ENCODE data around the gene TRMT10A.
"Not testable (repeated sequence)": the region's sequence is repeated elsewhere in the genome, so short reads cannot be mapped to it uniquely, and the experiment has no call there.

Gene TRMT10A

GRCh38 chr4:99540277-99540939 is 23.4 kb downstream of the TRMT10A start:
- no peak for DNase-seq

GRCh38 chr4:99537674-99538073 is 26.2 kb downstream of the TRMT10A start:
- DNase-seq, result no peak

GRCh38 chr4:99536848-99537247 is 27.0 kb downstream of the TRMT10A start:
- no peak for DNase-seq

GRCh38 chr4:99536271-99536670 is 27.6 kb downstream of the TRMT10A start:
- no peak for DNase-seq

GRCh38 chr4:99534699-99535098 is 29.1 kb downstream of the TRMT10A start:
- not testable (repeated sequence) for DNase-seq

- DNase-seq, result no peak
These were observed 33.9 kb downstream of the TRMT10A start for GRCh38 chr4:99529956-99530355.

- no peak for DNase-seq
These were observed 34.6 kb downstream of the TRMT10A start for GRCh38 chr4:99529228-99529627.

GRCh38 chr4:99518601-99519295 is 45.1 kb downstream of the TRMT10A start:
- DNase-seq, result no peak

- DNase-seq, result no peak
These were observed 53.1 kb downstream of the TRMT10A start, which contains the start of gene C4orf17 for GRCh38 chr4:99510721-99511120. C4orf17 (plus strand) TSS chr4:99511021; CDS start chr4:99513082, 2,061 bp downstream.

- DNase-seq, result no peak
These were observed 56.1 kb downstream of the TRMT10A start for GRCh38 chr4:99507762-99508161.

- DNase-seq, result no peak
These were observed 56.5 kb downstream of the TRMT10A start for GRCh38 chr4:99507349-99507748.

- no peak for DNase-seq
These were observed 57.1 kb downstream of the TRMT10A start for GRCh38 chr4:99506781-99507180.

GRCh38 chr4:99504804-99505502 is 58.9 kb downstream of the TRMT10A start:
- no peak for DNase-seq

Data from stimulated activated CD4-positive, alpha-beta T cell treated with anti-CD3 and anti-CD28 coated beads, Interleukin-2, amount 100 ng/mL, for 48 hours (primary cell).